ENCODE results near the gene EDEM3.
A peak's percentile ranks its signal among the peaks of the same experiment; 100 is the strongest.

The EDEM3 gene

GRCh38 chr1:184664042-184664660 lies 90.5 kb downstream of the EDEM3 start:
- peak; percentile 52 to 83 for DNase-seq

GRCh38 chr1:184661801-184662200 lies 92.9 kb downstream of the EDEM3 start:
- no peak for DNase-seq

GRCh38 chr1:184660462-184661191 lies 94.0 kb downstream of the EDEM3 start:
- DNase-seq: no peak

- no peak for DNase-seq
These were observed 96.6 kb downstream of the EDEM3 start for GRCh38 chr1:184658055-184658454.

GRCh38 chr1:184656221-184656620 lies 98.4 kb downstream of the EDEM3 start:
- DNase-seq: no peak

GRCh38 chr1:184655185-184655584 lies 99.5 kb downstream of the EDEM3 start:
- DNase-seq: no peak

- DNase-seq: no peak
These were observed 104.3 kb downstream of the EDEM3 start for GRCh38 chr1:184650177-184650866.

GRCh38 chr1:184649451-184649888 lies 105.2 kb downstream of the EDEM3 start:
- no peak for DNase-seq

GRCh38 chr1:184648856-184649201 lies 105.8 kb downstream of the EDEM3 start:
- DNase-seq: no peak

GRCh38 chr1:184648160-184648855 lies 106.3 kb downstream of the EDEM3 start:
- DNase-seq: no peak

- no peak for DNase-seq
These were observed 107.2 kb downstream of the EDEM3 start for GRCh38 chr1:184647471-184647870.

- no peak for DNase-seq
These were observed 107.8 kb downstream of the EDEM3 start for GRCh38 chr1:184646824-184647223.

GRCh38 chr1:184646178-184646701 lies 108.4 kb downstream of the EDEM3 start:
- no peak for DNase-seq

GRCh38 chr1:184644771-184645170 lies 109.9 kb downstream of the EDEM3 start:
- DNase-seq: no peak

- DNase-seq: no peak
These were observed 111.0 kb downstream of the EDEM3 start for GRCh38 chr1:184643661-184644060.

- no peak for DNase-seq
These were observed 112.8 kb downstream of the EDEM3 start for GRCh38 chr1:184641894-184642293.

- no peak for DNase-seq
These were observed 114.2 kb downstream of the EDEM3 start for GRCh38 chr1:184640505-184640904.

All from SHP77 (cell line).